HUES48 (cell line): Measurements from ENCODE around the gene SRL.
"Not testable (repeated sequence)": the region's sequence is repeated elsewhere in the genome, so short reads cannot be mapped to it uniquely, and the experiment has no call there.

Source experiments
- H3K27ac ChIP-seq: one replicate; pipeline ENCODE4 v1.7.0; 2013; ENCODE audit warnings: low read depth, low read length, inconsistent platforms
- H3K27me3 ChIP-seq: 2 replicates; pipeline ENCODE4 v1.6.1; 2013; ENCODE audit warnings: mild to moderate bottlenecking, low read length; ENCODE audit not compliant: control insufficient read depth, insufficient read depth
- H3K36me3 ChIP-seq: 2 replicates; pipeline ENCODE4 v1.6.1; 2013; ENCODE audit warnings: low read length; ENCODE audit not compliant: control insufficient read depth, insufficient read depth
- H3K4me1 ChIP-seq: 2 replicates; pipeline ENCODE4 v1.6.1; 2013; ENCODE audit warnings: mild to moderate bottlenecking, low read length; ENCODE audit not compliant: control insufficient read depth, insufficient read depth
- H3K4me3 ChIP-seq: 2 replicates; pipeline ENCODE4 v1.5.1; 2013; ENCODE audit warnings: mild to moderate bottlenecking, low read depth, low read length
- H3K9ac ChIP-seq: 2 replicates; pipeline ENCODE4 v1.6.1; 2013; ENCODE audit warnings: mild to moderate bottlenecking, low read depth, low read length, moderate library complexity
- H3K9me3 ChIP-seq: 2 replicates; pipeline ENCODE4 v1.6.1; 2013; ENCODE audit warnings: low read length; ENCODE audit not compliant: control insufficient read depth, insufficient read depth

SRL gene

GRCh38 chr16:4212211-4212933 lies 29.5 kb downstream of the SRL start:
- Histone ChIP-seq H3K27me3 (no peaks in the 10 kb centered on the region), H3K4me1 (peaks cover 11% of the 10 kb centered on the region), H3K9me3 (no peaks in the 10 kb centered on the region), H3K36me3 (no peaks in the 10 kb centered on the region), H3K27ac (no peak overlapping the region), H3K4me3 (no peak overlapping the region), H3K9ac (no peak overlapping the region)

- H3K27ac ChIP-seq, H3K4me3 ChIP-seq, H3K27me3 ChIP-seq, H3K36me3 ChIP-seq, H3K9ac ChIP-seq, H3K9me3 ChIP-seq, H3K4me1 ChIP-seq: not testable (repeated sequence)
Measured at GRCh38 chr16:4211445-4212210, 30.3 kb downstream of the SRL start.

- Histone ChIP-seq H3K9ac (no peak overlapping the region), H3K4me3 (no peak overlapping the region), H3K4me1 (peaks cover 6% of the 10 kb centered on the region; the same call in 1 of the 2 replicates), H3K36me3 (no peaks in the 10 kb centered on the region), H3K9me3 (no peaks in the 10 kb centered on the region), H3K27ac (no peak overlapping the region), H3K27me3 (no peaks in the 10 kb centered on the region)
Measured at GRCh38 chr16:4209666-4210065, 32.2 kb downstream of the SRL start.

GRCh38 chr16:4208341-4208751 lies 33.5 kb downstream of the SRL start:
- Histone ChIP-seq H3K9ac (no peak overlapping the region), H3K36me3 (no peaks in the 10 kb centered on the region), H3K4me1 (no peaks in the 10 kb centered on the region), H3K27ac (no peak overlapping the region), H3K27me3 (no peaks in the 10 kb centered on the region), H3K4me3 (no peak overlapping the region), H3K9me3 (no peaks in the 10 kb centered on the region)

GRCh38 chr16:4207683-4208340 lies 34.1 kb downstream of the SRL start:
- Histone ChIP-seq H3K27me3 (no peaks in the 10 kb centered on the region), H3K4me3 (no peak overlapping the region), H3K36me3 (no peaks in the 10 kb centered on the region), H3K9me3 (no peaks in the 10 kb centered on the region), H3K9ac (no peak overlapping the region), H3K27ac (no peak overlapping the region), H3K4me1 (no peaks in the 10 kb centered on the region)

- Histone ChIP-seq H3K9ac (no peak overlapping the region), H3K4me1 (no peaks in the 10 kb centered on the region), H3K27ac (no peak overlapping the region), H3K36me3 (no peaks in the 10 kb centered on the region), H3K9me3 (no peaks in the 10 kb centered on the region), H3K27me3 (no peaks in the 10 kb centered on the region), H3K4me3 (no peak overlapping the region)
Measured at GRCh38 chr16:4207229-4207628, 34.7 kb downstream of the SRL start.

- no peaks in the 10 kb centered on the region for H3K9me3 ChIP-seq
- no peaks in the 10 kb centered on the region for H3K36me3 ChIP-seq
- H3K4me1 ChIP-seq = no peaks in the 10 kb centered on the region
- H3K4me3 ChIP-seq = no peak overlapping the region
- no peak overlapping the region for H3K9ac ChIP-seq
- H3K27me3 ChIP-seq = no peaks in the 10 kb centered on the region
- H3K27ac ChIP-seq = no peak overlapping the region
Measured at GRCh38 chr16:4206680-4207079, 35.2 kb downstream of the SRL start.

- Histone ChIP-seq H3K4me3 (no peak overlapping the region), H3K36me3 (no peaks in the 10 kb centered on the region), H3K27ac (no peak overlapping the region), H3K27me3 (no peaks in the 10 kb centered on the region), H3K4me1 (no peaks in the 10 kb centered on the region), H3K9me3 (no peaks in the 10 kb centered on the region), H3K9ac (no peak overlapping the region)
Measured at GRCh38 chr16:4205971-4206370, 35.9 kb downstream of the SRL start.

- H3K27ac ChIP-seq = no peak overlapping the region
- no peak overlapping the region for H3K9ac ChIP-seq
- no peaks in the 10 kb centered on the region for H3K36me3 ChIP-seq
- H3K9me3 ChIP-seq = no peaks in the 10 kb centered on the region
- H3K4me1 ChIP-seq = 0 out of 2 replicates have a peak, but pooled peaks cover 4% of the 10 kb centered on the region
- no peaks in the 10 kb centered on the region for H3K27me3 ChIP-seq
- H3K4me3 ChIP-seq = no peak overlapping the region
Measured at GRCh38 chr16:4204521-4204920, 37.4 kb downstream of the SRL start.

GRCh38 chr16:4203748-4204147 lies 38.1 kb downstream of the SRL start:
- Histone ChIP-seq H3K36me3 (no peaks in the 10 kb centered on the region), H3K27me3 (no peaks in the 10 kb centered on the region), H3K9ac (no peak overlapping the region), H3K4me3 (no peak overlapping the region), H3K27ac (no peak overlapping the region), H3K4me1 (0 out of 2 replicates have a peak, but pooled peaks cover 4% of the 10 kb centered on the region), H3K9me3 (no peaks in the 10 kb centered on the region)
